ENCODE measurements around the gene MZB1. TPM values are rescaled to one million over a fixed set of nuclear protein-coding genes. Genes with fewer than 3 reads are reported as not detected.

MZB1 gene
- total and polyA plus RNA-seq, 2 of the 8 experiments (the other 6 are each of a cell fraction or from before 2014, with no cell fraction given), result 0.39 to 0.47 TPM

DNA sequence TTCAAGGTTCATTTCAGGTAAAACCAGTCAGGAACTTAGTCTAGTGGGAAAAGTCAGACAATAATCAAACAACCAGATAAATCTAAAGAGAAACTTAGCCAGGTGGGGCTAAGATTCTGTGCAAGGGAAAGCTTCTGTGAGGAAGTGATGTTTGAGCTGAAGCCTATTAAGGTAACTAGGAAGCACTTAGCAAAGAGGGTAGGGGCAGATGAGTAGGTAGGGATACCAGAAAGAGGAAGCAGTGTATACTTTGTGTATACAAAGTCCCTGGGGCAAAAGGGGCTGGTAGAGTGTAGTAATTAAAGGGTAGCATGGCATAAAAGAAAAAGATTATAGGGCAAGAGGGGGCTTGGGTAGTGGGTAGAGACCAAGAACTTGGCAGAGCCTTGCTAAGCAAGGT lies 17.8 kb upstream of the MZB1 start:
- no peak overlapping the region for H3K18ac ChIP-seq (ENCODE audit: extremely low read depth, low read length)
- no peak overlapping the region for H3K27ac ChIP-seq (ENCODE audit: low read depth, low read length)
- H2BK20ac ChIP-seq (ENCODE audit: low read length), result no peak overlapping the region
- peaks cover 4% of the 10 kb centered on the region; the same call in 1 of the 2 replicates for H3K23me2 ChIP-seq (ENCODE audit: low read depth, low read length)
- H3K9me3 ChIP-seq (ENCODE audit: insufficient read depth in 2 of 2, low read depth in 1 of 2, low read length in 1 of 2), result no peaks in the 10 kb centered on the region
- H3K14ac ChIP-seq (ENCODE audit: insufficient read length), result no peak overlapping the region
- no peak overlapping the region for H3K9ac ChIP-seq (replicated peaks in 1 of 4; ENCODE audit: extremely low read depth in 1 of 4, low read depth in 3 of 4, low read length in 3 of 4)
- H3K4me3 ChIP-seq (ENCODE audit: extremely low read depth in 1 of 4, insufficient read depth in 2 of 4, low read depth in 3 of 4, low read length in 4 of 4), result no peak overlapping the region
- H2AK5ac ChIP-seq (ENCODE audit: low read depth, low read length), result no peak overlapping the region
- ChIA-PET POLR2A (ENCODE audit: partially characterized antibody) (interaction anchor here (1.3 to 1.7 kb wide), 4 partner anchors 9 to 33 kb away, joined by 3 to 4 read pairs (median 4); no protein-coding TSS in a partner anchor), CTCF (ENCODE audit: partially characterized antibody) (interaction anchor here (0.6 to 8.2 kb wide), 10 partner anchors 12 to 370 kb away, joined by 3 to 69 read pairs (median 4); partner anchors contain the start of gene DNAJC18)
- H3K36me3 ChIP-seq (ENCODE audit: control insufficient read depth in 2 of 4, insufficient read depth in 4 of 4, low read length in 3 of 4), result no peaks in the 10 kb centered on the region
- DNase-seq (ENCODE audit: low read depth in 1 of 2, low spot score in 2 of 2) (no peak), FAIRE-seq (no peak)
- H4K20me1 ChIP-seq (replicated peaks in 1 of 2; ENCODE audit: control insufficient read depth in 1 of 2, insufficient read depth in 2 of 2, low read length in 2 of 2), result peaks cover 0 to 1% of the 10 kb centered on the region in 2 experiments
- 0 out of 7 replicates have a peak, but pooled peaks cover 0 to 4% (median 0%) of the 10 kb centered on the region in 4 experiments for H3K27me3 ChIP-seq (replicated peaks in 1 of 4; ENCODE audit: control insufficient read depth in 3 of 4, extremely low read depth in 1 of 4, insufficient read depth in 3 of 4, low read length in 3 of 4)
- no peak overlapping the region for H3K56ac ChIP-seq (replicated peaks; ENCODE audit: insufficient read length, low read depth, low read length)
- no peak overlapping the region for H2BK120ac ChIP-seq (replicated peaks; ENCODE audit: low read depth, low read length)
- H2BK15ac ChIP-seq (ENCODE audit: low read length), result no peak overlapping the region
- H3K4me1 ChIP-seq (replicated peaks in 1 of 4; ENCODE audit: control insufficient read depth in 3 of 4, insufficient read depth in 4 of 4, low read length in 3 of 4), result peaks cover 0 to 8% (median 4%) of the 10 kb centered on the region in 4 experiments; a peak in 6 of 7 replicates
- H2BK12ac ChIP-seq (ENCODE audit: low read depth, low read length), result no peak overlapping the region
- no peaks in the 10 kb centered on the region for H3K79me1 ChIP-seq (ENCODE audit: low read depth, low read length)
- no peak overlapping the region for H3K23ac ChIP-seq (ENCODE audit: insufficient read length)
- H3K4me2 ChIP-seq (ENCODE audit: insufficient read depth in 1 of 2, low read depth in 2 of 2, low read length in 2 of 2), result no peak overlapping the region
- no peak overlapping the region for H4K91ac ChIP-seq (replicated peaks; ENCODE audit: insufficient read length, low read length)
- no peak overlapping the region for H2BK5ac ChIP-seq (ENCODE audit: low read depth, low read length)
- H4K8ac ChIP-seq (ENCODE audit: extremely low read depth, insufficient read depth, low read length), result no peak overlapping the region
- H4K5ac ChIP-seq (ENCODE audit: insufficient read length, low read depth, low read length), result no peak overlapping the region
- no peak overlapping the region for H2AFZ ChIP-seq (ENCODE audit: low read length)
- no peak overlapping the region for H3K4ac ChIP-seq (replicated peaks; ENCODE audit: insufficient read length, low read depth, low read length)
- no peaks in the 10 kb centered on the region; a peak in 2 of 4 replicates for H3K79me2 ChIP-seq (ENCODE audit: control insufficient read depth in 1 of 2, insufficient read depth in 2 of 2, low read length in 2 of 2)
- no peak for TF ChIP-seq YY1 (IDR thresholded peaks at IDR 0.05; ENCODE audit: low read depth, low read length)
- TF ChIP-seq POU5F1 (IDR thresholded peaks at IDR 0.05; ENCODE audit: low read depth, low read length), result no peak
- TF ChIP-seq SP2 (IDR thresholded peaks at IDR 0.05; ENCODE audit: low read length), result no peak
- TF ChIP-seq HDAC6 (IDR thresholded peaks at IDR 0.05; ENCODE audit: low read depth, low read length), result no peak
- no peak for TF ChIP-seq RXRA (IDR thresholded peaks at IDR 0.05; ENCODE audit: insufficient read depth, low read depth, low read length)
- no peak for TF ChIP-seq SIN3A (conservative IDR thresholded peaks at IDR 0.05 in 1 of 2, IDR thresholded peaks at IDR 0.05 in 1 of 2; ENCODE audit: low read depth in 1 of 2, low read length in 2 of 2)
- TF ChIP-seq MAX (IDR thresholded peaks at IDR 0.05), result no peak
- no peak for TF ChIP-seq EGR1 (IDR thresholded peaks at IDR 0.05; ENCODE audit: borderline replicate concordance, low read depth, low read length)
- no peak for TF ChIP-seq RNF2 (IDR thresholded peaks at IDR 0.05; ENCODE audit: borderline replicate concordance, low read depth, low read length, missing control alignments, poor library complexity, severe bottlenecking)
- TF ChIP-seq JUN (IDR thresholded peaks at IDR 0.05; ENCODE audit: low read depth, low read length), result no peak
- no peak for TF ChIP-seq GTF2F1 (IDR thresholded peaks at IDR 0.05; ENCODE audit: borderline replicate concordance, low read depth, low read length)
- no peak for TF ChIP-seq SIRT6 (IDR thresholded peaks at IDR 0.05; ENCODE audit: low read length)
